Calu3 (cell line): Measurements from ENCODE around the gene RPS6KA2. TPM values are rescaled to one million over a fixed set of nuclear protein-coding genes. Genes with fewer than 3 reads are reported as not detected.

Experiments used
- BruUV-seq: library from RNA; stranded (reverse); fragments of 400-500 nt; replicated peaks from 2 replicates; lab custom pipeline; 2021; lab: Mats Ljungman, UMichigan
- CTCF ChIA-PET: fragments of 300-600 bp; sonication (Branson Sonifier 250); formaldehyde crosslinking; loops from one replicate; lab custom pipeline; 2022; ENCODE audit warnings: antibody characterized with exemption; lab: Charles Lee
- DNase-seq: peaks from one replicate; pipeline ENCODE4 v3.0.0; 2022
- H3K27ac Mint-ChIP-seq: one replicate; pipeline ENCODE4 v1.8.0; 2022; ENCODE audit warnings: mixed read lengths; ENCODE audit not compliant: unreplicated experiment
- H3K27me3 Mint-ChIP-seq: one replicate; pipeline ENCODE4 v1.8.0; 2022; ENCODE audit warnings: mixed read lengths; ENCODE audit not compliant: unreplicated experiment
- H3K36me3 Mint-ChIP-seq: one replicate; pipeline ENCODE4 v1.8.0; 2022; ENCODE audit warnings: mild to moderate bottlenecking, moderate library complexity, mixed read lengths; ENCODE audit not compliant: insufficient read depth, unreplicated experiment
- H3K4me1 Mint-ChIP-seq: one replicate; pipeline ENCODE4 v1.8.0; 2022; ENCODE audit warnings: mild to moderate bottlenecking, low read depth, mixed read lengths; ENCODE audit not compliant: unreplicated experiment
- H3K4me3 Mint-ChIP-seq: one replicate; pipeline ENCODE4 v1.8.0; 2022; ENCODE audit warnings: mild to moderate bottlenecking, low read depth, moderate library complexity, mixed read lengths; ENCODE audit not compliant: unreplicated experiment
- H3K9me3 Mint-ChIP-seq: one replicate; pipeline ENCODE4 v1.8.0; 2022; ENCODE audit warnings: low read depth, mixed read lengths; ENCODE audit not compliant: unreplicated experiment
- intact Hi-C: fragments of 100-400 bp; cut with micrococcal nuclease; formaldehyde crosslinking; loops from one replicate; pipeline ENCODE4 v1.10.0; 2022; ENCODE audit not compliant: unreplicated experiment
- microRNA-seq: library from miRNA; unstranded; fragments of <30 nt; microRNA quantifications from one replicate; pipeline ENCODE4 v1.2.0, GENCODE V29; 2022
- total RNA-seq: library from RNA; stranded (reverse); gene quantifications from 2 replicates; pipeline ENCODE4 v1.2.3, GENCODE V29; 2022
- TF ChIP-seq, protein P1 (sequence below): fragments of 200-600 bp; IDR thresholded peaks from one replicate; pipeline ENCODE4 v1.8.0; 2022; ENCODE audit warnings: antibody characterized with exemption; ENCODE audit not compliant: unreplicated experiment

Gene RPS6KA2
- total RNA-seq, 1 experiment from 2014 or later = 41.3 TPM

DNA sequence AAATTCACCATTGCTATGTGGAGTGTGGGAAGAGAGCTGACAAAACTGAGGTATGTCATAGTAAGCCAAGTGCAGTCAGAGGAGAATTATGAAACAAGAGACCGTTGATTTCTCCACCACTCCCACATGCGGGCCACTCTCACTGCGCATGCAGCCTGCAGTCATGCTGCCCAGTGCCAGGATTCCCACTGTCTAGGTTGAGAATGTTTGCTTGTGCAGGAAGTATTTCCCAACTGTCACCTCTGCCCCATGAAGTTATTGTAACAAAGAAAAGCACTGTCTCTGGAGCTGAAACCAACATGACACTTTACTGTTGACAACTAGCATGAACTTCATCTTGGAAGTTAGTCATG is 266.0 kb downstream of the RPS6KA2 start:
- Mint-ChIP-seq H3K9me3 (no peaks in the 10 kb centered on the region), H3K27me3 (no peaks in the 10 kb centered on the region), H3K4me1 (peaks cover 7% of the 10 kb centered on the region), H3K27ac (no peak overlapping the region), H3K4me3 (no peak overlapping the region), H3K36me3 (peaks cover 5% of the 10 kb centered on the region)
- peak; percentile 51 for DNase-seq
- CTCF ChIA-PET = interaction anchor here (1.1 kb wide), 1 partner anchor 21 kb away, joined by 4 read pairs; no protein-coding TSS in a partner anchor
- TF ChIP-seq, protein P1, sequence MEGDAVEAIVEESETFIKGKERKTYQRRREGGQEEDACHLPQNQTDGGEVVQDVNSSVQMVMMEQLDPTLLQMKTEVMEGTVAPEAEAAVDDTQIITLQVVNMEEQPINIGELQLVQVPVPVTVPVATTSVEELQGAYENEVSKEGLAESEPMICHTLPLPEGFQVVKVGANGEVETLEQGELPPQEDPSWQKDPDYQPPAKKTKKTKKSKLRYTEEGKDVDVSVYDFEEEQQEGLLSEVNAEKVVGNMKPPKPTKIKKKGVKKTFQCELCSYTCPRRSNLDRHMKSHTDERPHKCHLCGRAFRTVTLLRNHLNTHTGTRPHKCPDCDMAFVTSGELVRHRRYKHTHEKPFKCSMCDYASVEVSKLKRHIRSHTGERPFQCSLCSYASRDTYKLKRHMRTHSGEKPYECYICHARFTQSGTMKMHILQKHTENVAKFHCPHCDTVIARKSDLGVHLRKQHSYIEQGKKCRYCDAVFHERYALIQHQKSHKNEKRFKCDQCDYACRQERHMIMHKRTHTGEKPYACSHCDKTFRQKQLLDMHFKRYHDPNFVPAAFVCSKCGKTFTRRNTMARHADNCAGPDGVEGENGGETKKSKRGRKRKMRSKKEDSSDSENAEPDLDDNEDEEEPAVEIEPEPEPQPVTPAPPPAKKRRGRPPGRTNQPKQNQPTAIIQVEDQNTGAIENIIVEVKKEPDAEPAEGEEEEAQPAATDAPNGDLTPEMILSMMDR = no peak
- BruUV-seq = no TSS peak
- intact Hi-C loops = no loop called here

DNA sequence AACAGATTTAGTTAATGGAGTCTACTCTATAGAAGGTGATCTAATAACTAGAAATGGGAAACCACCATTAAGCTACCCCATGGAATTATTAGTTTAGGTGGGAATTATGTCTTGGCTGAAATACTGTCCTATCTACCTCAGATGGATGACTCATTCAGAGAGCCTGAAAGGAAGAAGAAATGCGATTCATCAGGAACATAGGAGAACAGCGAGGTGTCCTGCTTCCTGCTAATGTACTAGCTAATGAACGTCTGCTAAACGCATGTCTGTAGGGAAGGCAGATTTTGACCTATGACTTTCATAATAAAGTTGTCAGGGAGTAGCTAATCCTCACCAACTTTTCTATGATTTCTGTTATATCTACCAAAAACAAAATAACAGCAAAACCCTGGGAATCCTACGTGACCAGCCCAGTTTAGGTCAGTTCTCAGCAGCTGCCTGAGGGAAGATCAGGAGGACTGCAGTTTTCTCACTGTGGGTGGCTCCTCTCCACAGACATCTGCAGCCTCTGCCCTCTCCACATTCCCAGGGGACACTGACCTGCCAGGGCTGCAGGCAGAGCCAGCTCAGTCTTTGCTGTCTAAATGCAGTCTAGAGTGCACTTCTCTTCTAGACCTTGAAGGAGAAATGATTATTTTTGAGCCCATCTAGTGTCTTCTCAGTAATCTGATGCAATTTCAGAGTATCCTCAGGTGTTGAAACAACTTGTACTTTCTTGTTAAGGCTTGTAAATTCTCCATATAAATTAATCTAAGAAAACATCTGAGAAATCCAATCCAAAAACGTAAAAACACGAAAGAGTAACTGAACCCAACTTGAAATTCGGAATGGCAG is 266.6 kb downstream of the RPS6KA2 start:
- peaks cover 7% of the 10 kb centered on the region for H3K4me1 Mint-ChIP-seq

More for the DNA sequence above, 266.6 kb downstream of the RPS6KA2 start:
- no peak for DNase-seq
- peaks cover 5% of the 10 kb centered on the region for H3K36me3 Mint-ChIP-seq
- intact Hi-C loops = no loop called here
- no peak overlapping the region for H3K27ac Mint-ChIP-seq
- CTCF ChIA-PET = interaction anchor here (1.1 kb wide), 1 partner anchor 21 kb away, joined by 4 read pairs; no protein-coding TSS in a partner anchor
- H3K27me3 Mint-ChIP-seq = no peaks in the 10 kb centered on the region
- BruUV-seq = no TSS peak
- TF ChIP-seq, protein P1 = no peak
- H3K4me3 Mint-ChIP-seq = no peak overlapping the region
- no peaks in the 10 kb centered on the region for H3K9me3 Mint-ChIP-seq

Small RNAs within 50 kb of the gene (microRNA-seq; reads per million reads assigned to microRNA genes)
- gene MIR1913 = 3.5 reads per million, percentile 4 among the genes with 10 or more reads in this experiment

Other genes with a start within 250 kb of the RPS6KA2 start
- 41.5 and 48.9 TPM in 2 replicates for gene MPC1, start 244.3 kb downstream of the RPS6KA2 start, total RNA-seq
- 1.3 and 2.2 TPM in 2 replicates for gene RAMACL, start 40.6 kb downstream of the RPS6KA2 start, total RNA-seq